ENCODE measurements around the gene OPN1MW2.
"Not testable (repeated sequence)": the region's sequence is repeated elsewhere in the genome, so short reads cannot be mapped to it uniquely, and the experiment has no call there.

Gene OPN1MW2

DNA sequence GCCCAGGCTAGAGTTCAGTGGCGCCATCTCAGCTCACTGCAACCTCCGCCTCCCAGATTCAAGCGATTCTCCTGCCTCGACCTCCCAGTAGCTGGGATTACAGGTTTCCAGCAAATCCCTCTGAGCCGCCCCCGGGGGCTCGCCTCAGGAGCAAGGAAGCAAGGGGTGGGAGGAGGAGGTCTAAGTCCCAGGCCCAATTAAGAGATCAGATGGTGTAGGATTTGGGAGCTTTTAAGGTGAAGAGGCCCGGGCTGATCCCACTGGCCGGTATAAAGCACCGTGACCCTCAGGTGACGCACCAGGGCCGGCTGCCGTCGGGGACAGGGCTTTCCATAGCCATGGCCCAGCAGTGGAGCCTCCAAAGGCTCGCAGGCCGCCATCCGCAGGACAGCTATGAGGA, 37.7 kb downstream of the OPN1MW2 start, which contains the start of gene OPN1MW3:
TSS of gene OPN1MW3 (plus strand) at position 301 of the 400 bp plus-strand sequence. CDS start at position 339, 38 bp downstream.
- H3K4me3 ChIP-seq (replicated peaks; ENCODE audit: low read depth, low read length); DNase-seq (ENCODE audit: extremely low read depth, low read depth): not testable (repeated sequence)

- not testable (repeated sequence) for DNase-seq (ENCODE audit: extremely low read depth, low read depth); H3K4me3 ChIP-seq (replicated peaks; ENCODE audit: low read depth, low read length)
Observed at GRCh38 chrX:154258711-154259110, 39.2 kb downstream of the OPN1MW2 start.

DNA sequence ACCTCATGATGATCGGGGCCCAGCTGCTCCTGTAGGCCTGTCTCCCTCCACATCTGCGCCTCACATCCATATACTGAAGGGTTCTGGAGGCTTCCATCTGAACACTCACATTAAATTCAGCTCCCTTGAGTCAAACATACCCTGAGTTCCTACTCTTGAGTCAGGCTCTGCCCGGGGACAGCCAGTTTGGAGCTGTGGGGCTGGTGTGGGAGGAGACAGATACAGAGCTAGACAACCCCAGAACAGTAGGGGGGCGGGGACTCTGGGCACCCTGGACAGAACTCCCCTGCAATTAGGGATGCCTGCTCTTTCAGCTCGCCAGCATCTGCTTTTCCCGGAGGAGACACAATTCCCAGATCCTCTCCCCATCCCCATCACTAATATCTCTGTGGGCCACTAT, 43.5 kb downstream of the OPN1MW2 start:
- not testable (repeated sequence) for H3K4me3 ChIP-seq (replicated peaks; ENCODE audit: low read depth, low read length); DNase-seq (ENCODE audit: extremely low read depth, low read depth)

GRCh38 chrX:154269245-154269644, 49.7 kb downstream of the OPN1MW2 start:
- DNase-seq (ENCODE audit: extremely low read depth, low read depth); H3K4me3 ChIP-seq (replicated peaks; ENCODE audit: low read depth, low read length): not testable (repeated sequence)

All from HFF-Myc (cell line).